ENCODE data around the gene DAB2IP. TPM values are rescaled to one million over a fixed set of nuclear protein-coding genes. Genes with fewer than 3 reads are reported as not detected.

DAB2IP gene
- total and polyA plus RNA-seq, 4 donors: 2.3 to 13.1 (median 5.4) TPM

DNA sequence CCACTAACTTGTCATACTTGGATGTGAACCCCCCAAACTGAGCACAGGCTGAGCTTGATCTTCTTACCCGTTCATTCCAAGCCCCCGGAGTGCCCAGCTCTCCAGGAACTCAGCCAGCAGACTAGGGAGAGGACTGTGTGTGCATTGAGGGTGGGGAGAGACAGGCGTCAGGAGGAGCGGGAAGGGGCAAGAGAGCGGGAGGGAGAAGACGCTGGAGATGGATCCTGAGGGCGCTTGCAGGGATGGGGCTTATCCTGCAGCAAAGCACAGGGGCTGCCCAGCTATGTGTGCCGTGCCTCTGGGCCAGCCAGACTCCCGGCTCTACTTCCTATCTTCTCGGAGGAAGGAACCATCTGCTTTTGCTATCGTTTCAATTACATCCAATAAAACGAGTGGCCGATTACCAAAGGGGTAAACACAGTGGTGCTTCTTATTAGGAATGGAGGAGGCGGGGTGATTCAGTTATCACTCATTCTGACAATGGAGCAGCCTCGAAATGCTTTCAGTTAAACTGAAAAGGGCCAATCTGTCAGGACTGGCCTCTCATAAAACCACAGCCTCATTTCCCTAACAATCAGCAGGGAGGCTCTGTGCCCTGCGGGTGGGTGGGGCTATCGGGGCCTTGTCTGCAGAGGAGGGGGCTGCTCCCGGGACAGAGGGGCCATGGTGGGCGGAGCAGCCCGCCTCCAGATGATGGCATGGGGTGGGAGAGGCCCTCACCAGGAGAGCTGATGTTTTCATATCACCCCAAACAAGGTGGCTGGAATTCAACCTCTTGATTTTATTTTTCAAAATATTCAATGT lies 168.2 kb downstream of the DAB2IP start:
- TF ChIP-seq HNF4G (IDR thresholded peaks at IDR 0.05) (no peak), SP1 (IDR thresholded peaks at IDR 0.05) (no peak), ZBTB33 (IDR thresholded peaks at IDR 0.05) (no peak), ATF3 (IDR thresholded peaks at IDR 0.05) (no peak), TAF1 (conservative IDR thresholded peaks at IDR 0.05) (no peak), MAX (IDR thresholded peaks at IDR 0.05) (no peak), FOXA2 (IDR thresholded peaks at IDR 0.05) (no peak), RAD21 (IDR thresholded peaks at IDR 0.05) (no peak), CTCF (IDR thresholded peaks at IDR 0.05; ENCODE audit: low read depth, low read length, missing input control) (no peak), REST (IDR thresholded peaks at IDR 0.05) (no peak), YY1 (IDR thresholded peaks at IDR 0.05) (no peak), GABPA (IDR thresholded peaks at IDR 0.05 in 1 of 2, conservative IDR thresholded peaks at IDR 0.05 in 1 of 2) (no peak), RXRA (IDR thresholded peaks at IDR 0.05) (no peak), FOXA1 (IDR thresholded peaks at IDR 0.05) (no peak), JUND (IDR thresholded peaks at IDR 0.05) (no peak), HNF4A (conservative IDR thresholded peaks at IDR 0.05) (no peak)
- DNase-seq (ENCODE audit: low spot score): peak; percentile 40

More for the DNA sequence above, 168.2 kb downstream of the DAB2IP start:
- Histone ChIP-seq H3K4me3 (ENCODE audit: low read depth in 1 of 3, low read length in 3 of 3) (no peak overlapping the region), H3K9ac (ENCODE audit: low read depth in 1 of 2, low read length in 2 of 2) (no peak overlapping the region), H3K27ac (ENCODE audit: low read depth in 1 of 2, low read length in 2 of 2) (no peak overlapping the region), H3K27me3 (ENCODE audit: control insufficient read depth in 4 of 4, insufficient read depth in 4 of 4, low read length in 3 of 4) (no peaks in the 10 kb centered on the region), H3K36me3 (ENCODE audit: control insufficient read depth in 4 of 4, insufficient read depth in 3 of 4, low read depth in 1 of 4, low read length in 3 of 4) (no peaks in the 10 kb centered on the region), H3K9me3 (ENCODE audit: control insufficient read depth in 4 of 4, low read length in 3 of 4) (no peaks in the 10 kb centered on the region), H3K4me1 (ENCODE audit: control insufficient read depth in 4 of 4, insufficient read depth in 4 of 4, low read length in 3 of 4) (no peaks in the 10 kb centered on the region)
- 53% methylated on average over 20 of the region's 20 CpGs for WGBS

All from liver (tissue), 9 donors.